Panc1 (cell line): ENCODE data around the gene FGFR4. TPM values are rescaled to one million over a fixed set of nuclear protein-coding genes. Genes with fewer than 3 reads are reported as not detected.

Experiments
- ATAC-seq: fragments of 200-7000 bp; cut with Tn5 transposase; 2 replicates; pipeline ENCODE4 v1.9.1; 2020; ENCODE audit warnings: mild to moderate bottlenecking, moderate library complexity
- BruUV-seq: library from RNA; stranded (reverse); fragments of 400-500 nt; replicated peaks from 2 replicates; lab custom pipeline; 2021; lab: Mats Ljungman, UMichigan
- CTCF ChIA-PET: fragments of 300-600 bp; sonication (Branson Sonifier 250); formaldehyde crosslinking; loops from one replicate; lab custom pipeline; 2022; ENCODE audit warnings: antibody characterized with exemption; lab: Charles Lee
- POLR2A ChIA-PET: fragments of 300-600 bp; sonication (Branson Sonifier 250); formaldehyde crosslinking; loops from one replicate; lab custom pipeline; 2022; ENCODE audit warnings: antibody characterized with exemption; lab: Charles Lee
- DNase-seq: peaks from one replicate; pipeline ENCODE4 v3.0.0-alpha.2; 2010; ENCODE audit warnings: low read depth, low spot score
- H3K27ac ChIP-seq: 2 replicates; pipeline ENCODE4 v1.5.1; 2011; ENCODE audit warnings: mild to moderate bottlenecking, low read length, inconsistent platforms
- H3K27me3 ChIP-seq: fragments of 200-500 bp; sonication (Bioruptor generic); 2 replicates; pipeline ENCODE4 v1.6.0; 2014; ENCODE audit warnings: low read length, inconsistent platforms; ENCODE audit not compliant: control insufficient read depth, insufficient read depth
- H3K36me3 ChIP-seq: fragments of 200-500 bp; sonication (Bioruptor generic); 2 replicates; pipeline ENCODE4 v1.5.1; 2014; ENCODE audit warnings: inconsistent platforms, mild to moderate bottlenecking, low read length, moderate library complexity; ENCODE audit not compliant: control insufficient read depth, insufficient read depth
- H3K4me1 ChIP-seq: 2 replicates; pipeline ENCODE4 v1.5.1; 2011; ENCODE audit warnings: inconsistent platforms, mild to moderate bottlenecking, low read length, moderate library complexity; ENCODE audit not compliant: control insufficient read depth, insufficient read depth
- H3K4me3 ChIP-seq, 2 experiments: 2 replicates each; pipeline ENCODE4 v1.5.1; 2011 to 2012; ENCODE audit warnings: low read depth in 2 of 2, low read length in 2 of 2, mild to moderate bottlenecking in 2 of 2, inconsistent platforms in 1 of 2, moderate library complexity in 1 of 2
- H3K9me3 ChIP-seq: fragments of 200-500 bp; sonication (Bioruptor generic); 2 replicates; pipeline ENCODE4 v1.5.1; 2014; ENCODE audit warnings: low read depth, mild to moderate bottlenecking, inconsistent platforms, low read length, moderate library complexity; ENCODE audit not compliant: control insufficient read depth, insufficient read depth
- CTCF ChIP-seq: fragments of 450-650 bp; IDR thresholded peaks from 2 replicates; pipeline ENCODE4 v1.5.1; 2017; ENCODE audit warnings: mild to moderate bottlenecking
- POLR2AphosphoS5 ChIP-seq: IDR thresholded peaks from 2 replicates; pipeline ENCODE4 v1.6.1; 2012; ENCODE audit warnings: mild to moderate bottlenecking, low read depth, low read length, moderate library complexity
- REST ChIP-seq, 2 experiments: IDR thresholded peaks; 2 replicates each; pipeline ENCODE4 v1.6.1; 2011 to 2012; ENCODE audit warnings: low read depth in 2 of 2, control low read depth in 1 of 2, low read length in 1 of 2, mild to moderate bottlenecking in 1 of 2, moderate library complexity in 1 of 2; ENCODE audit not compliant: insufficient read depth in 1 of 2
- SIN3A ChIP-seq: IDR thresholded peaks from 2 replicates; pipeline ENCODE4 v1.6.1; 2012; ENCODE audit warnings: low read depth, mild to moderate bottlenecking, low read length, moderate library complexity, borderline replicate concordance; ENCODE audit not compliant: insufficient read depth
- TCF7L2 ChIP-seq: IDR thresholded peaks from 2 replicates; pipeline ENCODE4 v1.6.1; 2011; ENCODE audit warnings: mild to moderate bottlenecking, low read depth, low read length, inconsistent platforms
- in situ Hi-C: cut with HindIII; loops from 2 replicates; pipeline ENCODE4 v1.10.0; 2016; ENCODE audit warnings: low sequenced_read_pairs, low pct_unique_long_range_greater_than_20kb
- intact Hi-C: fragments of 100-400 bp; cut with micrococcal nuclease; formaldehyde crosslinking; loops from one replicate; pipeline ENCODE4 v1.10.0; 2022; ENCODE audit not compliant: unreplicated experiment
- total RNA-seq: library from RNA; stranded (reverse); gene quantifications from one replicate; pipeline ENCODE4 v1.2.1, GENCODE V29; 2021; ENCODE audit not compliant: unreplicated experiment

The FGFR4 gene
- total RNA-seq, 1 experiment from 2014 or later: 7.5 TPM

GRCh38 chr5:177122566-177122965 lies 35.9 kb downstream of the FGFR4 start:
- CTCF ChIA-PET: no interaction called here
- DNase-seq: no peak
- no peaks in the 10 kb centered on the region for H3K27me3 ChIP-seq
- TF ChIP-seq REST (IDR thresholded peaks at IDR 0.05; ENCODE audit: insufficient read depth in 1 of 2, low read depth in 2 of 2, low read length in 1 of 2) (no peak), CTCF (no peak), POLR2AphosphoS5 (no peak), TCF7L2 (no peak), SIN3A (no peak)
- no peaks in the 10 kb centered on the region for H3K36me3 ChIP-seq
- no TSS peak for BruUV-seq
- POLR2A ChIA-PET: no interaction called here
- intact Hi-C loops: no loop called here
- H3K4me3 ChIP-seq: no peak overlapping the region
- no peak for ATAC-seq
- no peaks in the 10 kb centered on the region for H3K9me3 ChIP-seq
- H3K27ac ChIP-seq: no peak overlapping the region
- no peaks in the 10 kb centered on the region for H3K4me1 ChIP-seq
- in situ Hi-C loops: no loop called here

GRCh38 chr5:177123789-177124485 lies 37.2 kb downstream of the FGFR4 start:
- Histone ChIP-seq H3K4me1 (no peaks in the 10 kb centered on the region), H3K27me3 (no peaks in the 10 kb centered on the region), H3K4me3 (no peak overlapping the region), H3K27ac (no peak overlapping the region), H3K9me3 (no peaks in the 10 kb centered on the region), H3K36me3 (no peaks in the 10 kb centered on the region)
- in situ Hi-C loops: no loop called here
- POLR2A ChIA-PET: no interaction called here
- intact Hi-C loops: no loop called here
- TF ChIP-seq TCF7L2 (no peak), SIN3A (no peak), POLR2AphosphoS5 (no peak), REST (IDR thresholded peaks at IDR 0.05; ENCODE audit: insufficient read depth in 1 of 2, low read depth in 2 of 2, low read length in 1 of 2) (no peak), CTCF (no peak)
- ATAC-seq: no peak
- no TSS peak for BruUV-seq
- DNase-seq: no peak
- CTCF ChIA-PET: interaction anchor here (0.6 kb wide), 1 partner anchor 127 kb away, joined by 5 read pairs; no protein-coding TSS in a partner anchor
